ENCODE results near the gene CCNQ. TPM values are rescaled to one million over a fixed set of nuclear protein-coding genes. Genes with fewer than 3 reads are reported as not detected.

Gene CCNQ
- total and polyA plus RNA-seq, 2 donors (not counting 1 experiment from before 2014, with no cell fraction given) = 31.8 to 66.0 TPM

DNA sequence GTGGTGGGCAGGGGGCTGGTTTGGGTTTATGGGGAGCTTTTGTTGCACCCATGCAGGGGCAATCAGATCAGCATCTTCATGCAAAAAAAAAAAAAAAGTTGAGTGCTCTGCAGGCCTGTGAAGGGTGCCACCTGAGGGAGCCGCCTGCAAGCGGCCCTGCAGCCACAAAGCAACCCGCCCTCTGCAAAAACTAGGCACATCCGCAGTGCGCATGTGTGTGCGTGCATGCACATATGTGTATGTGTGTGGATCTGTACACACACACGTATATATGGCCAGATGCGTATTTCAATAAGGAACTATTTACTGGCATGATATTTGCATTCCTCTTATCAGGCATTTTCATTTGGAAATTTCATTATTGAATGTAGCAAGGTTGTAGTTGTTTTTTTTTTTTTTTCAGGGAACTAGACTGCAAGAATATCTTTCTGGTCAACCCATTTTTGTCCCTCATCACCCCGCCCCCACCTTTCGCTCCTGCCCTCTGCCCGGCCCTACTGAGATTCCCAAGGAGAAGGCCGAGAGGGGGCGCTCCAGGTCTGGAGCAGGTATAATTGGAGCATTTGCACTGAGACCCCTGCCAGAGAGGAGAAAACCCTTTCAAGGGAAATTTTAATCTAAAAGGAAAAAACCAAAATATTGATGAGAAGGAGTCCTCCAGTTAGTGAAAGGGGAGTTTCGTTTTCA is 18.1 kb downstream of the CCNQ start:
- ChIA-PET POLR2A (no interaction called here), CTCF (interaction anchor here (1.6 to 2.3 kb wide), 2 partner anchors 20 to 548 kb away, joined by 4 to 6 read pairs; no protein-coding TSS in a partner anchor)
- Histone ChIP-seq H2AFZ (ENCODE audit: insufficient read depth, low read depth, low read length, poor library complexity, severe bottlenecking) (no peak overlapping the region), H3K27ac (ENCODE audit: low read length in 2 of 2) (no peak overlapping the region), H3K4me2 (replicated peaks; ENCODE audit: low read depth, low read length, poor library complexity, severe bottlenecking) (no peak overlapping the region), H3K9me3 (ENCODE audit: control extremely low read depth in 1 of 3, control insufficient read depth in 2 of 3, insufficient read depth in 1 of 3, low read length in 2 of 3) (no peaks in the 10 kb centered on the region), H3K4me1 (ENCODE audit: control insufficient read depth in 2 of 2, insufficient read depth in 2 of 2, low read length in 2 of 2) (peaks cover 15 to 23% of the 10 kb centered on the region in 2 donors), H4K20me1 (ENCODE audit: control insufficient read depth, insufficient read depth, low read length, poor library complexity, severe bottlenecking) (no peaks in the 10 kb centered on the region), H3K36me3 (replicated peaks in 1 of 2; ENCODE audit: control extremely low read depth in 1 of 2, control insufficient read depth in 1 of 2, extremely low read depth in 1 of 2, insufficient read depth in 2 of 2, low read length in 1 of 2) (no peaks in the 10 kb centered on the region), H3K9ac (ENCODE audit: low read length) (no peak overlapping the region), H3K4me3 (ENCODE audit: control extremely low read depth in 1 of 5, extremely low read depth in 1 of 5, insufficient read depth in 1 of 5, low read depth in 2 of 5, low read length in 4 of 5) (no peak overlapping the region), H3K27me3 (replicated peaks in 1 of 4; ENCODE audit: control extremely low read depth in 1 of 4, control insufficient read depth in 3 of 4, insufficient read depth in 4 of 4, low read length in 3 of 4) (no peaks in the 10 kb centered on the region), H3K79me2 (ENCODE audit: control insufficient read depth, insufficient read depth, low read length) (no peaks in the 10 kb centered on the region)
- H3K4me1 Mint-ChIP-seq = peaks cover 23% of the 10 kb centered on the region
- no peaks in the 10 kb centered on the region for H3K9me3 Mint-ChIP-seq (ENCODE audit: insufficient read depth)
- DNase-seq = no peak
- ATAC-seq (ENCODE audit: low read depth) = no peak
- no peak overlapping the region for H3K4me3 Mint-ChIP-seq
- no peaks in the 10 kb centered on the region for H3K27me3 Mint-ChIP-seq
- H3K27ac Mint-ChIP-seq = no peak overlapping the region
- WGBS (ENCODE audit: insufficient coverage) = 100% methylated on average over 1 of the region's 14 CpGs
- intact Hi-C loops (cut with micrococcal nuclease) = no loop called here
- no peak for TF ChIP-seq EZH2 (IDR thresholded peaks at IDR 0.05; ENCODE audit: borderline replicate concordance, insufficient read depth, low read depth, low read length, poor library complexity, severe bottlenecking)
- TF ChIP-seq, protein P1, sequence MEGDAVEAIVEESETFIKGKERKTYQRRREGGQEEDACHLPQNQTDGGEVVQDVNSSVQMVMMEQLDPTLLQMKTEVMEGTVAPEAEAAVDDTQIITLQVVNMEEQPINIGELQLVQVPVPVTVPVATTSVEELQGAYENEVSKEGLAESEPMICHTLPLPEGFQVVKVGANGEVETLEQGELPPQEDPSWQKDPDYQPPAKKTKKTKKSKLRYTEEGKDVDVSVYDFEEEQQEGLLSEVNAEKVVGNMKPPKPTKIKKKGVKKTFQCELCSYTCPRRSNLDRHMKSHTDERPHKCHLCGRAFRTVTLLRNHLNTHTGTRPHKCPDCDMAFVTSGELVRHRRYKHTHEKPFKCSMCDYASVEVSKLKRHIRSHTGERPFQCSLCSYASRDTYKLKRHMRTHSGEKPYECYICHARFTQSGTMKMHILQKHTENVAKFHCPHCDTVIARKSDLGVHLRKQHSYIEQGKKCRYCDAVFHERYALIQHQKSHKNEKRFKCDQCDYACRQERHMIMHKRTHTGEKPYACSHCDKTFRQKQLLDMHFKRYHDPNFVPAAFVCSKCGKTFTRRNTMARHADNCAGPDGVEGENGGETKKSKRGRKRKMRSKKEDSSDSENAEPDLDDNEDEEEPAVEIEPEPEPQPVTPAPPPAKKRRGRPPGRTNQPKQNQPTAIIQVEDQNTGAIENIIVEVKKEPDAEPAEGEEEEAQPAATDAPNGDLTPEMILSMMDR (IDR thresholded peaks at IDR 0.05) = no peak

DNA sequence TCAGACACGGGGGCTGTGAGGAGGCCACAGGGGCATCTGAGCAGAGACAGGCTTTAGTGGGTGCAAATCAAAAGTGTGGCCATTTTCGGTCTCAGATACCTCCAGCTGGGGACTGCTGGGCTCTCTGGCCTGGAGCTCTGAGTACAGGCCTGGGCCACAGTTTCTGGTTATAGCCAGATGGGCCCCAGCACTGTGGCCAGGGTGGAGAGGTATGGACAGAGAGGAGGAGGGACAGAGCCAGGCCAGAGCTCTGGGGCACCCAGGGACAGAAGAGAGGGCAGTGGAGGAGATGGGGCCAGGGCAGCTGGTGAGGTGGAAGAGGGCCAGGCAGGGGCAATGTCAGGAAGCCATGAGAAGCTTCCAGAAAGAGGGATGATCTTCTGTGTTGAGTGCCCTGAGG is 20.1 kb downstream of the CCNQ start:
- WGBS (ENCODE audit: insufficient coverage) = 83% methylated on average over 2 of the region's 2 CpGs
- intact Hi-C loops (cut with micrococcal nuclease) = no loop called here
- H3K27ac ChIP-seq (ENCODE audit: low read length in 2 of 2) = no peak overlapping the region
- H3K9me3 ChIP-seq (ENCODE audit: control extremely low read depth in 1 of 3, control insufficient read depth in 2 of 3, insufficient read depth in 1 of 3, low read length in 2 of 3) = no peaks in the 10 kb centered on the region
- H3K4me3 Mint-ChIP-seq = no peak overlapping the region
- H3K27me3 ChIP-seq (replicated peaks in 1 of 4; ENCODE audit: control extremely low read depth in 1 of 4, control insufficient read depth in 3 of 4, insufficient read depth in 4 of 4, low read length in 3 of 4) = no peaks in the 10 kb centered on the region
- no peak overlapping the region for H3K4me2 ChIP-seq (replicated peaks; ENCODE audit: low read depth, low read length, poor library complexity, severe bottlenecking)
- H3K79me2 ChIP-seq (ENCODE audit: control insufficient read depth, insufficient read depth, low read length) = no peaks in the 10 kb centered on the region
- H3K4me1 ChIP-seq (ENCODE audit: control insufficient read depth in 2 of 2, insufficient read depth in 2 of 2, low read length in 2 of 2) = peaks cover 15 to 21% of the 10 kb centered on the region in 2 donors
- TF ChIP-seq, protein P1 (IDR thresholded peaks at IDR 0.05) = no peak
- no peak for TF ChIP-seq EZH2 (IDR thresholded peaks at IDR 0.05; ENCODE audit: borderline replicate concordance, insufficient read depth, low read depth, low read length, poor library complexity, severe bottlenecking)
- no peak for DNase-seq
- H3K4me3 ChIP-seq (ENCODE audit: control extremely low read depth in 1 of 5, extremely low read depth in 1 of 5, insufficient read depth in 1 of 5, low read depth in 2 of 5, low read length in 4 of 5) = no peak overlapping the region
- H3K9ac ChIP-seq (ENCODE audit: low read length) = no peak overlapping the region
- CTCF ChIA-PET = interaction anchor here (0.7 kb wide), 1 partner anchor 636 kb away, joined by 3 read pairs; no protein-coding TSS in a partner anchor
- H4K20me1 ChIP-seq (ENCODE audit: control insufficient read depth, insufficient read depth, low read length, poor library complexity, severe bottlenecking) = no peaks in the 10 kb centered on the region
- ATAC-seq (ENCODE audit: low read depth) = no peak
- no peaks in the 10 kb centered on the region for H3K36me3 ChIP-seq (replicated peaks in 1 of 2; ENCODE audit: control extremely low read depth in 1 of 2, control insufficient read depth in 1 of 2, extremely low read depth in 1 of 2, insufficient read depth in 2 of 2, low read length in 1 of 2)
- POLR2A ChIA-PET = no interaction called here
- H2AFZ ChIP-seq (ENCODE audit: insufficient read depth, low read depth, low read length, poor library complexity, severe bottlenecking) = no peak overlapping the region
- H3K27ac Mint-ChIP-seq = no peak overlapping the region
- H3K4me1 Mint-ChIP-seq = peaks cover 25% of the 10 kb centered on the region
- no peaks in the 10 kb centered on the region for H3K27me3 Mint-ChIP-seq
- no peaks in the 10 kb centered on the region for H3K9me3 Mint-ChIP-seq (ENCODE audit: insufficient read depth)
